Natural killer cell (primary cell): ENCODE results near the gene HSD17B2. TPM values are rescaled to one million over a fixed set of nuclear protein-coding genes. Genes with fewer than 3 reads are reported as not detected.

Source experiments
- ATAC-seq, 3 donors: fragments of 150-1000 bp in 2 of 3; fragments of 200-7000 bp in 1 of 3; cut with Tn5 transposase; 1 replicate in 1 of 3; 2 replicates in 2 of 3; pipeline ENCODE4 v1.10.0; 2021; ENCODE audit warnings: mild to moderate bottlenecking in 2 of 3, moderate library complexity in 2 of 3
- DNase-seq, 2 donors: peaks; one replicate each; pipeline versions ENCODE4 v3.0.0 to v3.0.0-alpha.2; 2013 to 2021; ENCODE audit warnings: mixed read lengths in 1 of 2
- H3K27ac ChIP-seq: one replicate; pipeline ENCODE4 v1.5.1; 2013; ENCODE audit warnings: mild to moderate bottlenecking, low read length
- H3K27me3 ChIP-seq: one replicate; pipeline ENCODE4 v1.6.1; 2013; ENCODE audit warnings: low read length; ENCODE audit not compliant: control insufficient read depth, insufficient read depth
- H3K36me3 ChIP-seq: one replicate; pipeline ENCODE4 v1.6.1; 2013; ENCODE audit warnings: low read length; ENCODE audit not compliant: control insufficient read depth, insufficient read depth
- H3K4me1 ChIP-seq: one replicate; pipeline ENCODE4 v1.6.1; 2013; ENCODE audit warnings: low read length; ENCODE audit not compliant: control insufficient read depth, insufficient read depth
- H3K4me3 ChIP-seq: one replicate; pipeline ENCODE4 v1.5.1; 2013; ENCODE audit warnings: low read length
- H3K9me3 ChIP-seq: one replicate; pipeline ENCODE4 v1.6.1; 2013; ENCODE audit warnings: low read length; ENCODE audit not compliant: control insufficient read depth, insufficient read depth
- H3K27ac Mint-ChIP-seq, 2 donors: one replicate each; pipeline ENCODE4 v1.8.0; 2022; ENCODE audit warnings: mild to moderate bottlenecking in 2 of 2, mixed read lengths in 2 of 2, moderate library complexity in 1 of 2
- H3K27me3 Mint-ChIP-seq, 2 donors: one replicate each; pipeline ENCODE4 v1.8.0; 2022; ENCODE audit warnings: low read depth in 2 of 2, mixed read lengths in 2 of 2
- H3K36me3 Mint-ChIP-seq: one replicate; pipeline ENCODE4 v1.8.0; 2022; ENCODE audit warnings: mixed read lengths
- H3K4me1 Mint-ChIP-seq, 2 donors: one replicate each; pipeline ENCODE4 v1.8.0; 2022; ENCODE audit warnings: mixed read lengths in 2 of 2
- H3K4me3 Mint-ChIP-seq: one replicate; pipeline ENCODE4 v1.8.0; 2022; ENCODE audit warnings: mild to moderate bottlenecking, moderate library complexity, mixed read lengths
- H3K9me3 Mint-ChIP-seq, 2 donors: one replicate each; pipeline ENCODE4 v1.8.0; 2022; ENCODE audit warnings: mixed read lengths in 2 of 2
- CTCF ChIP-seq: fragments of 200-600 bp; IDR thresholded peaks from one replicate; pipeline ENCODE4 v1.8.0; 2022; ENCODE audit warnings: antibody characterized with exemption
- WGBS: methylation state at CpG from one replicate; pipeline ENCODE4 v1.1.7; 2013; ENCODE audit warnings: missing lambda C conversion rate; ENCODE audit not compliant: insufficient coverage; 5-methylcytosine and 5-hydroxymethylcytosine counted together
- intact Hi-C: fragments of 100-400 bp; cut with micrococcal nuclease; formaldehyde crosslinking; loops from one replicate; pipeline ENCODE4 v1.14.2; 2022
- total RNA-seq, 4 donors: library from RNA; stranded (reverse); fragments of 120-200 nt in 1 of 4; gene quantifications; one replicate each; pipeline versions ENCODE4 v1.2.3 to v1.2.4, GENCODE V29; 2013 to 2022

The HSD17B2 gene
- total RNA-seq, 3 donors from 2014 or later (not counting 1 experiment from before 2014, with no cell fraction given), result not detected

GRCh38 chr16:82042846-82043245, 7.8 kb downstream of the HSD17B2 start:
- Mint-ChIP-seq H3K9me3 (no peaks in the 10 kb centered on the region), H3K27ac (no peak overlapping the region), H3K36me3 (no peaks in the 10 kb centered on the region), H3K4me1 (no peaks in the 10 kb centered on the region), H3K4me3 (no peak overlapping the region), H3K27me3 (peaks cover 19 to 37% of the 10 kb centered on the region in 2 donors)
- no peaks in the 10 kb centered on the region for H3K36me3 ChIP-seq
- no peaks in the 10 kb centered on the region for H3K27me3 ChIP-seq
- no peak overlapping the region for H3K27ac ChIP-seq
- TF ChIP-seq CTCF, result no peak
- ATAC-seq (no peak), DNase-seq (no peak)
- H3K9me3 ChIP-seq, result no peaks in the 10 kb centered on the region
- 78% methylated on average over 2 of the region's 2 CpGs for WGBS
- no peaks in the 10 kb centered on the region for H3K4me1 ChIP-seq
- intact Hi-C loops, result no loop called here
- H3K4me3 ChIP-seq, result no peak overlapping the region

DNA sequence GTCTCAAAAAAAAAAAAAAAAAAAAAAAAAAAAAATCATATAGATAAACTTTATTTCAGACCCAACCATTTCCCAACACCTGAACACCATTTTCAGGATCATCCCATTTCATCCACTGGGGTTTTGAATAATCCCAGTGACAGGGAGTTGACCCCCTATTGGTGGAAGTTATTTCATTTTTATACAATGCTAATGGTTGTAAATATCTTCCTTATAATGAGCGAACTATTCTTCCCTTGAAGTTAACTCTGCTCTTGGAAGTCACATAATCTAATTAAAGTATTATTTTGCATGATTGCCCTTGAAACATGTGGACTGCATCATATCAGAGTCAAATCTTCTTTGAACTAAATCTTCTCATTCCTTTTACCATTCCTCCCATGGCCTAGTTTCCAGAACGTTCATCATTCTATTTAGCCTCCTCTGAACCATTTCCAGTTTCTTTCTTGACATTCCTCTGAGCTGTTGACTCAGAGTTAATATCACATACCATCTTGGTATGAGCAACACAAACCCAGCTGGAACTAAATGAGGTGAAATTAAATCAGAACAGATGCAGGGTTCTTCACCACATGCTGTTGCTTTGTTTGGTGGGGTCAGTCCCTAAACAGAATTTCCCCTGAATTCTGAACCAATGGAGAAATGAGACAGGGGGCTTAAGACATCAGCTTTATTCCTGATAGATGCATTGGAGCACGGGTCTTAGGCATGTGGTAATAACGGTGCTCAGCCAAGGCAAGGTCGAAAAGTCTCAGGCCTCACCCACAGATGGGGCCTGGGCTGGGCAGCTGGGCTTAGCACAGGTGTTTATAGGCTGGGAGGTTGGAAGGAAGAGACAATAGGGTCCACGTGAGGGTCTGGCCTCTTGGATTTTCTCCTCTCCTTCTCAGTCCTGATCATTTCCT, 8.9 kb downstream of the HSD17B2 start:
- no peak for ATAC-seq
- no peaks in the 10 kb centered on the region for H3K9me3 ChIP-seq
- Mint-ChIP-seq H3K36me3 (no peaks in the 10 kb centered on the region), H3K27ac (no peak overlapping the region), H3K4me3 (no peak overlapping the region), H3K4me1 (no peaks in the 10 kb centered on the region), H3K9me3 (no peaks in the 10 kb centered on the region), H3K27me3 (peaks cover 22 to 34% of the 10 kb centered on the region in 2 donors)
- H3K4me1 ChIP-seq, result no peaks in the 10 kb centered on the region
- WGBS, result 81% methylated on average over 5 of the region's 6 CpGs
- no peak for TF ChIP-seq CTCF
- H3K27me3 ChIP-seq, result no peaks in the 10 kb centered on the region
- H3K27ac ChIP-seq, result no peak overlapping the region
- H3K4me3 ChIP-seq, result no peak overlapping the region
- DNase-seq, result no peak
- no peaks in the 10 kb centered on the region for H3K36me3 ChIP-seq
- intact Hi-C loops, result no loop called here

GRCh38 chr16:82044585-82044911, 9.5 kb downstream of the HSD17B2 start:
- DNase-seq, result no peak
- intact Hi-C loops, result no loop called here
- Mint-ChIP-seq H3K4me3 (no peak overlapping the region), H3K9me3 (no peaks in the 10 kb centered on the region), H3K27ac (no peak overlapping the region), H3K36me3 (no peaks in the 10 kb centered on the region), H3K27me3 (peaks cover 20 to 28% of the 10 kb centered on the region in 2 donors), H3K4me1 (no peaks in the 10 kb centered on the region)
- no peak for ATAC-seq
- TF ChIP-seq CTCF, result no peak
- Histone ChIP-seq H3K9me3 (no peaks in the 10 kb centered on the region), H3K27me3 (no peaks in the 10 kb centered on the region), H3K27ac (no peak overlapping the region), H3K36me3 (no peaks in the 10 kb centered on the region), H3K4me1 (no peaks in the 10 kb centered on the region), H3K4me3 (no peak overlapping the region)
- WGBS, result 92% methylated on average over 2 of the region's 3 CpGs

DNA sequence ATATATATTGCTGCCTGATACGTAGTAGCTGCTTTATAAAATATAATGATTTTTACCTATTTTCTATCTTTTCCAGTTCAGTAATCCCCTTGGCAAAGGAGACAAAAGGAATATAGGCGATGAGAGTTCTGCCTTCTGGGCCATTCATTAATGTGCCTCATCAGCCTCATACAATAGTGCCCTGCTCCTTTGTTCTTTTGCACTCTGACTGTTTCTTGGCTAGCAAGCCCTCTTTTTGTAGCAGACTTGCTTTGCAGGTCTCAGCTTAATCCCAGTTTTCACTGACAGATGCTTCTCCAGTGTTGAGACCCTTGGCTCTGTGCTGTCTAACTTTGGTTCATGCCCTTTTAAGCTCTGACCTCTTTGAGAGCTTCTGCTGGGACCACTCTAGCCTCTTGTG, 10.4 kb downstream of the HSD17B2 start:
- Histone ChIP-seq H3K27ac (no peak overlapping the region), H3K4me1 (no peaks in the 10 kb centered on the region), H3K9me3 (no peaks in the 10 kb centered on the region), H3K4me3 (no peak overlapping the region), H3K27me3 (no peaks in the 10 kb centered on the region), H3K36me3 (no peaks in the 10 kb centered on the region)
- no peak overlapping the region for H3K4me3 Mint-ChIP-seq
- intact Hi-C loops, result no loop called here
- H3K36me3 Mint-ChIP-seq, result no peaks in the 10 kb centered on the region
- 86% methylated on average over 1 of the region's 2 CpGs for WGBS
- no peaks in the 10 kb centered on the region for H3K9me3 Mint-ChIP-seq
- H3K27ac Mint-ChIP-seq, result no peak overlapping the region
- no peak for TF ChIP-seq CTCF
- DNase-seq, result no peak
- H3K27me3 Mint-ChIP-seq, result peaks cover 25 to 27% of the 10 kb centered on the region in 2 donors
- H3K4me1 Mint-ChIP-seq, result no peaks in the 10 kb centered on the region
- ATAC-seq, result no peak
